SU-DHL-6 (cell line): Measurements from ENCODE around the gene SAMD14.

ENCODE experiments used
- H2AFZ ChIP-seq: fragments of 200-600 bp; sonication (generic); 2 replicates; pipeline ENCODE4 v1.6.1; 2014; ENCODE audit warnings: low read depth, mild to moderate bottlenecking, moderate library complexity, mixed read lengths, antibody characterized with exemption, low read length; ENCODE audit not compliant: severe bottlenecking
- H3F3A ChIP-seq: fragments of 200-600 bp; shearing (Covaris generic); 2 replicates; pipeline ENCODE4 v1.6.0; 2016; ENCODE audit warnings: antibody characterized with exemption, mild to moderate bottlenecking; ENCODE audit not compliant: insufficient read depth
- H3K27ac ChIP-seq: fragments of 200-600 bp; sonication (generic); 2 replicates; pipeline ENCODE4 v1.5.1; 2016; ENCODE audit warnings: low read depth, mild to moderate bottlenecking, low read length, moderate library complexity, mixed read lengths
- H3K27me3 ChIP-seq: fragments of 200-600 bp; sonication (generic), shearing (Covaris generic); 2 replicates; pipeline ENCODE4 v1.6.0; 2014; ENCODE audit warnings: mild to moderate bottlenecking, low read length
- H3K36me3 ChIP-seq: fragments of 200-600 bp; sonication (generic); 2 replicates; pipeline ENCODE4 v1.6.1; 2014; ENCODE audit warnings: mild to moderate bottlenecking, low read length, mixed read lengths
- H3K4me2 ChIP-seq: fragments of 300-600, 200-600 bp; shearing (Covaris generic), sonication (generic); 2 replicates; pipeline ENCODE4 v1.6.0; 2014; ENCODE audit warnings: low read length, low read depth, mild to moderate bottlenecking; ENCODE audit not compliant: poor library complexity, severe bottlenecking
- H3K4me3 ChIP-seq: fragments of 200-600 bp; sonication (generic); 2 replicates; pipeline ENCODE4 v1.5.1; 2014; ENCODE audit warnings: antibody characterized with exemption, low read length, mild to moderate bottlenecking, mixed read lengths; ENCODE audit not compliant: insufficient read depth, poor library complexity, severe bottlenecking
- H3K79me2 ChIP-seq: fragments of 200-600 bp; sonication (generic); 2 replicates; pipeline ENCODE4 v1.6.1; 2014; ENCODE audit warnings: mild to moderate bottlenecking, low read length, moderate library complexity; ENCODE audit not compliant: insufficient read depth
- H3K9ac ChIP-seq: fragments of 200-600 bp; sonication (generic); 2 replicates; pipeline ENCODE4 v1.7.0; 2014; ENCODE audit warnings: mild to moderate bottlenecking, low read length
- H3K9me2 ChIP-seq: fragments of 200-600 bp; sonication (generic); replicated peaks from 2 replicates; pipeline ENCODE4 v1.6.1; 2014; ENCODE audit warnings: low read length; ENCODE audit not compliant: insufficient read depth
- H3K9me3 ChIP-seq: fragments of 200-600 bp; sonication (generic); 2 replicates; pipeline ENCODE4 v1.6.1; 2014; ENCODE audit warnings: low read length, mixed read lengths; ENCODE audit not compliant: insufficient read depth
- H4K20me1 ChIP-seq: fragments of 200-600 bp; sonication (generic); 2 replicates; pipeline ENCODE4 v1.6.1; 2014; ENCODE audit warnings: low read depth, mild to moderate bottlenecking, antibody characterized with exemption, low read length, moderate library complexity, mixed read lengths
- CTCF ChIP-seq: fragments of 200-600 bp; sonication (generic); IDR thresholded peaks from one replicate; pipeline ENCODE4 v1.5.1; 2017; ENCODE audit warnings: antibody characterized with exemption, mild to moderate bottlenecking, low read length, moderate library complexity; ENCODE audit not compliant: insufficient read depth, poor library complexity, severe bottlenecking
- EZH2phosphoT487 ChIP-seq: fragments of 200-600 bp; sonication (generic), shearing (Covaris generic); conservative IDR thresholded peaks from 2 replicates; pipeline ENCODE4 v1.6.1; 2018; ENCODE audit warnings: mild to moderate bottlenecking, antibody characterized with exemption, low read length, moderate library complexity, mixed read lengths

SAMD14 gene

GRCh38 chr17:50176559-50177357, 46.8 kb upstream of the SAMD14 start:
- H3K27me3 ChIP-seq = no peaks in the 10 kb centered on the region
- H3K9ac ChIP-seq = no peak overlapping the region
- H2AFZ ChIP-seq = no peak overlapping the region
- H3K4me3 ChIP-seq = no peak overlapping the region
- no peaks in the 10 kb centered on the region for H3K9me2 ChIP-seq
- no peak overlapping the region for H3K4me2 ChIP-seq
- H3K27ac ChIP-seq = no peak overlapping the region
- no peaks in the 10 kb centered on the region for H3K79me2 ChIP-seq
- H3F3A ChIP-seq = no peaks in the 10 kb centered on the region
- no peaks in the 10 kb centered on the region for H3K9me3 ChIP-seq
- H4K20me1 ChIP-seq = no peaks in the 10 kb centered on the region
- no peaks in the 10 kb centered on the region for H3K36me3 ChIP-seq
- no peak for TF ChIP-seq CTCF
- TF ChIP-seq EZH2phosphoT487 = no peak

- no peaks in the 10 kb centered on the region for H4K20me1 ChIP-seq
- TF ChIP-seq EZH2phosphoT487 (no peak), CTCF (no peak)
- H3F3A ChIP-seq = no peaks in the 10 kb centered on the region
- H3K4me2 ChIP-seq = no peak overlapping the region
- H2AFZ ChIP-seq = no peak overlapping the region
- H3K36me3 ChIP-seq = no peaks in the 10 kb centered on the region
- H3K4me3 ChIP-seq = no peak overlapping the region
- H3K27ac ChIP-seq = no peak overlapping the region
- no peaks in the 10 kb centered on the region for H3K9me2 ChIP-seq
- H3K27me3 ChIP-seq = no peaks in the 10 kb centered on the region
- H3K9me3 ChIP-seq = no peaks in the 10 kb centered on the region
- no peak overlapping the region for H3K9ac ChIP-seq
- H3K79me2 ChIP-seq = no peaks in the 10 kb centered on the region
Measured at GRCh38 chr17:50175035-50175807, 45.3 kb upstream of the SAMD14 start.

GRCh38 chr17:50174444-50174843, 44.5 kb upstream of the SAMD14 start:
- no peak for TF ChIP-seq CTCF
- H3K27me3 ChIP-seq = no peaks in the 10 kb centered on the region
- H3K4me2 ChIP-seq = no peak overlapping the region
- H4K20me1 ChIP-seq = no peaks in the 10 kb centered on the region
- H3K9me3 ChIP-seq = no peaks in the 10 kb centered on the region
- no peaks in the 10 kb centered on the region for H3K9me2 ChIP-seq
- no peak overlapping the region for H3K27ac ChIP-seq
- no peak overlapping the region for H2AFZ ChIP-seq
- H3K36me3 ChIP-seq = no peaks in the 10 kb centered on the region
- H3K4me3 ChIP-seq = no peak overlapping the region
- H3F3A ChIP-seq = no peaks in the 10 kb centered on the region
- no peak overlapping the region for H3K9ac ChIP-seq
- no peaks in the 10 kb centered on the region for H3K79me2 ChIP-seq
